ENCODE data around the gene USP7.

GRCh38 chr16:9012848-9013507, 49.3 kb upstream of the USP7 start:
- TF ChIP-seq EZH2 (IDR thresholded peaks at IDR 0.05; ENCODE audit: insufficient read depth, poor library complexity, severe bottlenecking) (no peak), EZH2phosphoT487 (IDR thresholded peaks at IDR 0.05; ENCODE audit: insufficient read depth, low read depth) (no peak)

Measured in GM23248 (cell line).